ENCODE measurements around the gene MATN1.

The MATN1 gene

DNA sequence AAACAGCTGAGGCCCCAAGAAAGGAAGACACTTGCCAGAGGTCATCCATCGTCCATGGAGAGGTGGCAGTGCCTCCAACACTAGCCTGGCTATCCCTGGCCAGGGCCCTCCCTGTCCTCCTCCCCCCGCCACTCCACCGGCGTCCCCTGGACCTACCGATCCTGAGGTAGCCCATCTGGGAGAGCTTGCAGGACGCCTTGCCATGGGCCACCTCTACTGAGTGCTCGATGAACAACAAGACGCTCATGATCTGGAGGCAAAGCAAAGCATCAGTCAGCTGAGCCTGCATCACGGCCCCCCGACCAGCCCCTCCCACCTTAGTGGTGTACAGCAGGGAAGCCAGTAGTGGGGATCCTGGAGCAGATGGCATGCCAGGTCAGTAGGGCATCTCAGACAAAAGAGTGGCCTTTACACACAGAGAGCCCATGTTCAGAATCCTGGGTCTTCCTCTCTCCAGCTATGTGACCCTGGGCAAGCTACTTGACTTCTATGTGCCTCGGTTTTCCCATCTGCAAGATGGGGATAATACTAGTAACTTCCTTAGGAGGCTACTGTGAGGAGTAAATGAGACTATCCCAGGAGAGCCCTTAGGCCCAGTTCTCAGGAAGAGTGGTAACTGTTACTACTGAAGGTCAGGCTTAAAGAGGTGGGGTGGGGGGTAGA, 19.0 kb upstream of the MATN1 start:
- peaks cover 94% of the 10 kb centered on the region for H3K36me3 Mint-ChIP-seq

DNA sequence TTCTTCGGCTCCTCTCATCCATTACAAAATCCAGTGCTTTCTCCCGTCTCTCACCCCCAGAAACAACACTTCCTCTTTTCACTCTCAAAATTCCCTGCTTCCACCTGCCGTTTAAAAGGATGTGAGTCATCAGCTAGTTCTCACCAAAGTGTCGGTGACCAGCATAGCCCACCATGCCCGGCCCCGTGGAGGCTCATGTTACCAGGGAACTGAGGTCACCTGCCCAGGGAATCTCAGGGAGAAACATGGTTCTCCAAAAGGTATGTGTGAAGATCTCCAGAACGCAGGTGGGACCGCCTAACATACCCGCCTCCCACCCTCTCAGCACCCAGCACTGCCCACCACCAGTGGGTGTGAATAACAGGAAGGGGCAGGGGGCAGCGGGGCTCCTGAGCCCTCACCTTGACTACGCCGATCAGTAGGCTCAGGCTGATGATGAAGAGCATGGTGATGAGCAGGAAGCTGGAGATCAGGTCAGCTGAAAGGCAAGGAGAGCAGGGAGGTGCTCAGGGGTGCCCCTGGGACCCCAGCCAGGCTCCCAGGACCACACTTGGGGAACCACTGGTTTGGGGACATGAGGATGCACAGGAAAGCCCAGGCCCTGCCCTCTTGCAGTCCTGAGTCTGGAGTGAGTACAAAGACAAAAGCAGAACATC, 18.0 kb upstream of the MATN1 start:
- ATAC-seq, result no peak
- H3K9me3 Mint-ChIP-seq, result no peaks in the 10 kb centered on the region
- peaks cover 81% of the 10 kb centered on the region for H3K4me1 Mint-ChIP-seq
- peak overlapping the region; percentile 40 for H3K4me3 Mint-ChIP-seq
- peak overlapping the region; percentile 80 for H3K27ac Mint-ChIP-seq
- H3K27me3 Mint-ChIP-seq, result no peaks in the 10 kb centered on the region
- H3K36me3 Mint-ChIP-seq, result peaks cover 94% of the 10 kb centered on the region

More for the DNA sequence above, 19.0 kb upstream of the MATN1 start:
- no peak overlapping the region for H3K4me3 Mint-ChIP-seq
- H3K27me3 Mint-ChIP-seq, result no peaks in the 10 kb centered on the region
- no peaks in the 10 kb centered on the region for H3K9me3 Mint-ChIP-seq
- ATAC-seq, result no peak
- peaks cover 91% of the 10 kb centered on the region for H3K4me1 Mint-ChIP-seq
- H3K27ac Mint-ChIP-seq, result peak overlapping the region; percentile 80

DNA sequence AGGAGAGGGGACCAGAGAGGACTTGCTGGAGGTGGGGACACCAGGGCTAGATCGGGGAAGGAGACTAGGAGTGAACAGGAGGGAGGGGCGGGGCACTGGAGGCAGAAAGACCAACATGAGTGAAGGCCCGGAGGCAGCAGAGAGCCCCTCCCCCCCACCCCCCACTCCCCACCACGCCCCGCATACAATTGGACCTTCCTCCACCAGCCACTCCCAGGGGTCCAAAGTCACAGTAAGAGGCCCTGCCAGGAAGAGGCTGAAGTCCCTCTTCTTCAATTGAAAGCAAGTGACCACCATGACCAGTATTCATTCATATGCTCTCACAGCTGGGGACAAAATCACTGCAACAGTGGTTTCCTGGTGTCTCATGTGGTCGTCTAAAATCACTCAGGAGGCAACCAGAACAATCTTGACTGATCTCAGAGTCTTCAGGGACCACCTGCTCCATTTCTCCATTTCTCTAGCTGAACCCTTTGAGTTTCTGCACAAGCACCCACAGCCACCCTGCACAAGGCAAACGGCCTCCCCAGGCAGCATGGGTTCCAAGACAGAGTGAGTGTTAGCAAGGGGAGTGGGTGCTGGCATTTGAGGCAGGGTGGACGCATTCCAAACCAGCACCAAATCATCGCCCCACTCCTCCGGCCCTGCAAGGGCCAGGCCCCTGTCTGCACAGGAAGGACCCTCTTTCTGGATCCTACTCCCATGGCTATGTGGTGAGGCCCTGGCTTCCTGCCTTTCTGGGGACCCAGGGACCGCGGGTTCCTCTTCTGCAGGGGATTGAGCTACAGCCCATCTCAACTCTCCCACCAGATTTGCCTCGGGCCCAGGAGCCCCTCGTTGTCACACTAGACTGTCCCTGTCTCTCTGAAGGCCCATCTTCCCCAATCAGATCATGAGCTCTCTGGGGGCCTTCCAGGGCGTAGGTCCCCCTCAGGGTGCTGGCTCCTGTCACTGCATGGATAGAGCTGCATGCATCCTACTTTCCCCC, 17.2 kb upstream of the MATN1 start:
- H3K36me3 Mint-ChIP-seq, result peaks cover 94% of the 10 kb centered on the region
- H3K27ac Mint-ChIP-seq, result peak overlapping the region; percentile 80

DNA sequence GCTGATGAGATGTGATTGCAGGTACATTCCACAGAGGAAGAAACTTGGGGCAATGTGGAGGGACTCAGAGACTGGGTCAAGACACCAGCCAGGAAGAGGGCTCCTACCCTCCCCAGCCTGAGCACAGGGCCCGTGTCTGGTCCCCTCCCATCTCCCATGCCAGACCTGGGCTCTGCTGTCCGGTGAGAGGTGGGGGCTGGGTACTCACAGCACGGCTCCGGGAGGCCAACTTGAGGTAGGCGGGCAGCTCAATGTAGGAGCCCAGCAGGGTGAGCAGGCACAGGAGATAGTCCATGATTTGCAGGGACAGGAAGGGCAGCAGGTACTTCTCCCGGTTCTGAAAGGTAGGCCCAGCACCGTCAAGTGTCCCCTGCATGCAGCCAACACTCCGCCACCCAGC, 16.2 kb upstream of the MATN1 start:
- ATAC-seq, result no peak
- peak overlapping the region; percentile 80 for H3K27ac Mint-ChIP-seq
- H3K36me3 Mint-ChIP-seq, result peaks cover 94% of the 10 kb centered on the region
- peaks cover 70% of the 10 kb centered on the region for H3K4me1 Mint-ChIP-seq
- no peak overlapping the region for H3K4me3 Mint-ChIP-seq
- no peaks in the 10 kb centered on the region for H3K27me3 Mint-ChIP-seq
- no peaks in the 10 kb centered on the region for H3K9me3 Mint-ChIP-seq

More for the DNA sequence above, 17.2 kb upstream of the MATN1 start:
- Mint-ChIP-seq H3K4me3 (peak overlapping the region; percentile 40), H3K4me1 (peaks cover 75% of the 10 kb centered on the region), H3K27me3 (no peaks in the 10 kb centered on the region), H3K9me3 (no peaks in the 10 kb centered on the region)
- ATAC-seq, result no peak

DNA sequence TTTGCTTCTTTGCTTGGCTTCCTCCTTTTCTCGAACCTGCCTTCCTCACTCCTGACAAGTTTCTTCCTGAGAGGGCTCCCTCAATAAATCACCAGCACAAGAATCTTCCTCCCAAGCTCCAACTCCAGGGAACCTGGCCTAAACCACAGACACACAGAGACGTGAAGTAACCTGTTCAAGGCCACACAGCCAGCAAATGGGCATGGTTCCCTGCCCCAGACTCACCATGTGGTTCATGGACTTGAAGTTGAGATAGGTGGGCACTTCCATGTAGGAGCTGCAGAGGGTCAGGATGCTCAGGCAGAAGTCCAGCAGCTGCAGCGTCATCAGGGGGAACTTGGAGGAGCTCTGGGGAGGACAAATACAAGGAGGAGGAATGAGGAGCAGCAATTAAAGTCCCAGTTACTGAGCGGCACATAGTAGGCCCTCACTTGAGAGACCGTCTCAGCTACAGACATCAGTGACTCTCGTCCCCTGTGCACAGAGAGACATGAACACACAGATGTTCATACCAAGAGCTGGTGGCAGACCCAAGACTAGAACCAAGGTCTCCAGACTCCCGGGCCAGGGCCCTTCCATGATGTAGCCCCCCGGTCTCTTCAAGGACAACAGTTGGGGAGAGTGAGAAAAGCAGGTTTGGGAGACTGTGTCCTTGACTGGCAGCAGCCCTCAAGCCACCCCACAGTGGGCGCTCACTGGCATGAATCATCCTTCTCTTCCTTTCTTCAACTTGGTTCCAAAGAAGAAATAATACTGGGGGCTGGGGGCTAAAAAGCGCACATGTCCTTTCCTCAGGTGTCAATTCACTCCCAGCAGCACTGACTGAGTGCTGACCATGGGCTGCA, 15.6 kb upstream of the MATN1 start:
- H3K4me1 Mint-ChIP-seq, result peaks cover 66% of the 10 kb centered on the region

DNA sequence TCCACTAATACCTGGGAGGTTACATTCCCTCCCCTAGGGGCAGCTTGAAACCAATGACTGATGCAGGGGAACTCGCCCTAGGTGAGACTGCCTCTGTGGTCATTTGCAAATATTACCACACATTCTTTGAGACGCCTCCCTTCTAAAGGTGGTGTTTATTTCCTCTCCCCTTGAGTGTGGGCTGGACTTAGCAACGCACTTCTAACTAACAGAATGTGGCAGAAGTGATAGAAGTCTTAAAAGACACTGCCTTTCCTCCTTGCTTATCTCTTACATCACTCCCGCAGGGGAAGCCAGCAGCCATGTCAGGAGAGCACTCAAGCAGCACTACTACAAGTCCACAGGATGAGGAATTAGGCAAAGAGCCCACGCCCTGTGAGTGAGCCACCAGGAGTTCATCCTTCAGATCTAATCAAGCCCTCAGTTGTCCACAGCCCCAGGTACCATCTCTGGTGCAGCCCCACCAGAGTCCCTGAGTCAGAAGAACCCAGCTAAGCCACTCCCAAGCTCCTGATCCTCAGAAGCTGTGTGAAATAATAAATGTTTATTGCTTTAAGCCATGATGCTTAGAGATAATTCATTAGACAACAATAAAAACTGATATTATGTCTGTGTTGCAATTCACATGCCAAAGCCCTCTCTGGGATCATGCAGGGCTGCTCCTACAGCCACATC, 14.8 kb upstream of the MATN1 start:
- H3K4me1 Mint-ChIP-seq, result peaks cover 66% of the 10 kb centered on the region
- no peak overlapping the region for H3K4me3 Mint-ChIP-seq
- no peaks in the 10 kb centered on the region for H3K27me3 Mint-ChIP-seq
- no peaks in the 10 kb centered on the region for H3K9me3 Mint-ChIP-seq
- peak; percentile 32 for ATAC-seq
- H3K27ac Mint-ChIP-seq, result peak overlapping the region; percentile 71
- H3K36me3 Mint-ChIP-seq, result peaks cover 88% of the 10 kb centered on the region

More for the DNA sequence above, 15.6 kb upstream of the MATN1 start:
- ATAC-seq, result no peak
- Mint-ChIP-seq H3K27me3 (no peaks in the 10 kb centered on the region), H3K4me3 (peak overlapping the region; percentile 32), H3K27ac (peak overlapping the region; percentile 80), H3K9me3 (no peaks in the 10 kb centered on the region), H3K36me3 (peaks cover 90% of the 10 kb centered on the region)

DNA sequence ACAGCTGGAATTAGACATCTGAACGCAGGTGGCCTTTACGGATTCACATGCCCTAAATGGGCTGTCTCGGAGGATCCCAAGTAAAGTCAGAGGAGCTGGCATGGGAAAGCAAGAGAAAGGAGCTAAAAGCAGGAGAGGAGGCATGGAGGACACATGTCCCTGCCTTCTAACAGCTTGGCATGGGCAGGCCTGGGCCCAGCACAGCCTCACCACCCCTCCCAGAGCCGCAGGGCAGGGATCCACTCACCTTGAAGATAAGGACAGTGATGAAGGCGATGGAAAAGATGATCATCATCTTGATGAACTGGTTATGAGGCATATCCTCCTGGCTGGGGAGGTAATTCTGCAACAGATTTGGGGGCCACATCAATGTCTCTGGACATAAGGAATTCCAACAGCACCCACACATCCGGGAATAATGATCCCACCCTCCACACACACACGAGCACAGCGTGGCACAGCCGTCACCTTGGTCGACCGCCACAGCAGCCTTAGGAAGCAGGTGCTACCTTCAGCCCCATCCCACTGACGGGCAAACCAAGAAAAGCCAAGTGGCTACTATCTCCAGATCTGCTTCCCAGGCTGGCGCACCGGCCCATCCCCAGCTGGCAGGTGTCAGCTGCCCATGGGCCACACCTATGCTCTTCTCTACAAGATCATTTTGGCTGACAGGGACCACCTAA, 14.1 kb upstream of the MATN1 start:
- no peak for ATAC-seq
- Mint-ChIP-seq H3K4me3 (no peak overlapping the region), H3K4me1 (peaks cover 69% of the 10 kb centered on the region), H3K36me3 (peaks cover 88% of the 10 kb centered on the region), H3K27ac (peak overlapping the region; percentile 71), H3K27me3 (no peaks in the 10 kb centered on the region), H3K9me3 (no peaks in the 10 kb centered on the region)

DNA sequence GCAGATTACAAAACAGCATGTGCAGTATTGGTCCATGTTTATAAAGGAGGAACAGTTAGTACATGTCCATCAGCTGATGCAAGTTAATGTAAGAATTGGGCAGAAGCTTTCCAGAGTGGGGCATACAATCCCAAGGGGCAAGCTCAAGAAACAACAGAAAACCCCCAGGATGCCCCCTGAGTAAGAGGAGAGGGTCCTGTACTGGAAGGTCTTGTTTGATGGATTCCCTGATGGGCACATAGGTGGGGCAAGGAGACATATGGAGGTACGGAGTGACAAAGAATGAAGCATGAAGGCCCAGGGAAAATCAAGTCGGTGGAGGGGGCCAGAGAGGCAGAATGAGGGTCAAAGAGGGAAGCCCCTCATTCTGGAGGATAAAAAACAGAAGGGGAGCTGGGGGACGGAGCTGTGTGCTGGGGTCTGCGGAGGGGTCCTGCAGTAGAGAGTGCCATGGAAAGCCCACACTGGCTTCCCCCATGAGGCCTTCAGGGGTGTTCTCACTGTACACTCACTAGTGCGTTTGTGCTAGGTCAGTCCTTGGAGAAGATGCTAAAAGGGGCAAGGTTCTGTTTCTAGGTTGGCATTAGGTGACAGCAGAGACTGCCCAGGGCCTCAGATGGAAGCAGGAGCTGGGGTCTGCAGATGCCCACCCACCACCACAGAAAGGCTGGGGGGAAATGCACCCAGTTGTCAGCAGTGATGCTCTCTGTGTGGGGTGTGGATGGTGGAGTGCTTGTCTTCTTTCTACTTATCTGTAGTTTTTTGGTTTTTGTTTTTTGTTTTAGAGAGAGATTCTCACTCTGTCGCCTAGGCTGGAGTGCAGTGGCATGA, 12.5 kb upstream of the MATN1 start:
- H3K4me1 Mint-ChIP-seq, result peaks cover 69% of the 10 kb centered on the region
- no peak overlapping the region for H3K4me3 Mint-ChIP-seq
- no peaks in the 10 kb centered on the region for H3K9me3 Mint-ChIP-seq
- H3K27ac Mint-ChIP-seq, result peak overlapping the region; percentile 17
- peaks cover 72% of the 10 kb centered on the region for H3K36me3 Mint-ChIP-seq
- no peaks in the 10 kb centered on the region for H3K27me3 Mint-ChIP-seq
- ATAC-seq, result no peak

DNA sequence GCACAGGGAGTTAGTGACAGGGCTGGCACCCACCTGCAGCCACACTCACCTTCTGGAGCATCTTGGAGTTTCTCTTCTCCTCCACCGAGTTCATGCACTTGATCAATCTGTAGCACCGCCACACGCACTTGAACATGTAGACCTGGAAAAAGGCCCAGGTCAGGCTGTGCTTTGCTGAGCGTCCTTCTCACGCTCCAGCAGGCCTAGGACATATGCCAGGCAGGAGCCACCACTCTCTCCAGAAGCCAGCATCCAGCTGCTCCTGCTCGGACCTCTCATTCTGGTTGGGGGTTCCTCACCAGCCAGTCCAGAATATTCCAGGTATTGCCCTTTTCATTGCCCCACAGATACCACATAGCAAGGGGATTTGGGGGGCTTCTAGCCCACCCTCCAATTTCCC, 11.7 kb upstream of the MATN1 start:
- Mint-ChIP-seq H3K36me3 (peaks cover 64% of the 10 kb centered on the region), H3K9me3 (no peaks in the 10 kb centered on the region), H3K4me3 (no peak overlapping the region), H3K4me1 (peaks cover 69% of the 10 kb centered on the region), H3K27me3 (no peaks in the 10 kb centered on the region), H3K27ac (no peak overlapping the region)
- no peak for ATAC-seq

DNA sequence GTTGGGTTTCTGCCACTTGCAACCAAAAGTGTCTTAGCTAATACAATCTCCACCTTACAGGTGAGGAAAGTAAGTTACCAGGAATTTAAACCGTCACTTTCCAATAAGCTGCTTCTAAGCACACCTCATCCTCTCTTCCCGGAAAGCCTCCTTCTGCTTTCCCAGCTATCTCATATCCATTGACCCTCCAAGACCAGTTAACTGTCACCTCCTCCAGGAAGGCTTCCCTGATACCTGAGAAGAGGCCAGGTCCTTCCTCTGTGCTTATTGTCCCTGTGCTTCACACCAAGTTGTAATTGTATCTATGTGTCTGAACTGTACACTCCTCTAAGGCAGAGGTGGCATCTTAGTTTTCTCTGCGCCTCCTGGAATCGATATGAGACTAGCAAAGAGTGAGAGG, 11.2 kb upstream of the MATN1 start:
- peaks cover 59% of the 10 kb centered on the region for H3K36me3 Mint-ChIP-seq
- H3K9me3 Mint-ChIP-seq, result no peaks in the 10 kb centered on the region
- no peak for ATAC-seq
- H3K27me3 Mint-ChIP-seq, result no peaks in the 10 kb centered on the region
- peaks cover 69% of the 10 kb centered on the region for H3K4me1 Mint-ChIP-seq
- no peak overlapping the region for H3K27ac Mint-ChIP-seq
- no peak overlapping the region for H3K4me3 Mint-ChIP-seq

DNA sequence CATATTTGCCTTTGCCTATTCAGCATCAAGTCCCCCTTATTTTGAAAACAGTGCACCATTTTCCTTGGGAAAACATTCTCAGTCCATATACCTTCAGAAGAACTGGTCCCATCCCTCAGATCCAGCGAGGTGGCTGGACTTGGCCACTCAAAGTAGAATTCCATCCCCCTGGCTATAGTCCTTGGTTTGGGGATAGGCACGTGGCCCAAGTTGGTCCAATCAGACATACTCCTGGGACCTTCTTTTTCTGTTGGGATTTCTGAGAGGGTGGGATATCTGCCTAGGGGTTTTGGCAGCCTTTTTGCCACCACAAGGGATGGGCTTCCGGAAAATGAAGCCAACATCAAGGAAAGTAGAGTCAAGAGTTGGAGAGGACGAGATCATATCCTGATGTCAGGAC, 10.7 kb upstream of the MATN1 start:
- Mint-ChIP-seq H3K27me3 (no peaks in the 10 kb centered on the region), H3K27ac (no peak overlapping the region), H3K36me3 (peaks cover 54% of the 10 kb centered on the region), H3K4me1 (peaks cover 69% of the 10 kb centered on the region), H3K9me3 (no peaks in the 10 kb centered on the region), H3K4me3 (no peak overlapping the region)
- ATAC-seq, result no peak

DNA sequence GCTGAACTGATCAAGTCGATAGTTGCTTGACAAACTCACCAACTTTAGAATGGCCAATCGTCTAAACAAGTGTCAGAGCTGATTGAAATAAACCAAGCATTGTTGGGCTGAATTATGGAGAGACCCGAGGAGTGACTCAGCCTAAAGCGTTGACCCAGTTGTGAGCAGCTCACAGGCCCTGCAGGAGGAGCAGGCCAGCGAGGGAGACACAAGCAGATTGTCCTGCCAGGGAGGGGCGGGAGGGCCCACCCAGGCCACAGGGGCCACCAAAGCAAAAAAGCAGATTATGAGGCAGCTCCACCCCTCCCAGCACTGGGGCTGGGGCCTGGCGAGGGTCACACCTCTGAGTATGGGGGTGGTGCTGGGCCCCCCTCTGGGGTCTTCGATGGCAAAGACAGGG, 10.1 kb upstream of the MATN1 start:
- peaks cover 48% of the 10 kb centered on the region for H3K36me3 Mint-ChIP-seq
- ATAC-seq, result no peak
- H3K4me1 Mint-ChIP-seq, result peaks cover 69% of the 10 kb centered on the region
- H3K9me3 Mint-ChIP-seq, result no peaks in the 10 kb centered on the region
- no peak overlapping the region for H3K4me3 Mint-ChIP-seq
- no peaks in the 10 kb centered on the region for H3K27me3 Mint-ChIP-seq
- no peak overlapping the region for H3K27ac Mint-ChIP-seq
